NCI-H446 (cell line): ENCODE data around the gene EIF5B.
A peak's percentile ranks its signal among the peaks of the same experiment; 100 is the strongest.
"Not testable (repeated sequence)": the region's sequence is repeated elsewhere in the genome, so short reads cannot be mapped to it uniquely, and the experiment has no call there.

Source experiments
- DNase-seq, 2 experiments: peaks; one replicate each; lab custom pipeline; 2025; lab: John Stamatoyannopoulos, UW

The EIF5B gene, protein sequence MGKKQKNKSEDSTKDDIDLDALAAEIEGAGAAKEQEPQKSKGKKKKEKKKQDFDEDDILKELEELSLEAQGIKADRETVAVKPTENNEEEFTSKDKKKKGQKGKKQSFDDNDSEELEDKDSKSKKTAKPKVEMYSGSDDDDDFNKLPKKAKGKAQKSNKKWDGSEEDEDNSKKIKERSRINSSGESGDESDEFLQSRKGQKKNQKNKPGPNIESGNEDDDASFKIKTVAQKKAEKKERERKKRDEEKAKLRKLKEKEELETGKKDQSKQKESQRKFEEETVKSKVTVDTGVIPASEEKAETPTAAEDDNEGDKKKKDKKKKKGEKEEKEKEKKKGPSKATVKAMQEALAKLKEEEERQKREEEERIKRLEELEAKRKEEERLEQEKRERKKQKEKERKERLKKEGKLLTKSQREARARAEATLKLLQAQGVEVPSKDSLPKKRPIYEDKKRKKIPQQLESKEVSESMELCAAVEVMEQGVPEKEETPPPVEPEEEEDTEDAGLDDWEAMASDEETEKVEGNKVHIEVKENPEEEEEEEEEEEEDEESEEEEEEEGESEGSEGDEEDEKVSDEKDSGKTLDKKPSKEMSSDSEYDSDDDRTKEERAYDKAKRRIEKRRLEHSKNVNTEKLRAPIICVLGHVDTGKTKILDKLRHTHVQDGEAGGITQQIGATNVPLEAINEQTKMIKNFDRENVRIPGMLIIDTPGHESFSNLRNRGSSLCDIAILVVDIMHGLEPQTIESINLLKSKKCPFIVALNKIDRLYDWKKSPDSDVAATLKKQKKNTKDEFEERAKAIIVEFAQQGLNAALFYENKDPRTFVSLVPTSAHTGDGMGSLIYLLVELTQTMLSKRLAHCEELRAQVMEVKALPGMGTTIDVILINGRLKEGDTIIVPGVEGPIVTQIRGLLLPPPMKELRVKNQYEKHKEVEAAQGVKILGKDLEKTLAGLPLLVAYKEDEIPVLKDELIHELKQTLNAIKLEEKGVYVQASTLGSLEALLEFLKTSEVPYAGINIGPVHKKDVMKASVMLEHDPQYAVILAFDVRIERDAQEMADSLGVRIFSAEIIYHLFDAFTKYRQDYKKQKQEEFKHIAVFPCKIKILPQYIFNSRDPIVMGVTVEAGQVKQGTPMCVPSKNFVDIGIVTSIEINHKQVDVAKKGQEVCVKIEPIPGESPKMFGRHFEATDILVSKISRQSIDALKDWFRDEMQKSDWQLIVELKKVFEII

DNA sequence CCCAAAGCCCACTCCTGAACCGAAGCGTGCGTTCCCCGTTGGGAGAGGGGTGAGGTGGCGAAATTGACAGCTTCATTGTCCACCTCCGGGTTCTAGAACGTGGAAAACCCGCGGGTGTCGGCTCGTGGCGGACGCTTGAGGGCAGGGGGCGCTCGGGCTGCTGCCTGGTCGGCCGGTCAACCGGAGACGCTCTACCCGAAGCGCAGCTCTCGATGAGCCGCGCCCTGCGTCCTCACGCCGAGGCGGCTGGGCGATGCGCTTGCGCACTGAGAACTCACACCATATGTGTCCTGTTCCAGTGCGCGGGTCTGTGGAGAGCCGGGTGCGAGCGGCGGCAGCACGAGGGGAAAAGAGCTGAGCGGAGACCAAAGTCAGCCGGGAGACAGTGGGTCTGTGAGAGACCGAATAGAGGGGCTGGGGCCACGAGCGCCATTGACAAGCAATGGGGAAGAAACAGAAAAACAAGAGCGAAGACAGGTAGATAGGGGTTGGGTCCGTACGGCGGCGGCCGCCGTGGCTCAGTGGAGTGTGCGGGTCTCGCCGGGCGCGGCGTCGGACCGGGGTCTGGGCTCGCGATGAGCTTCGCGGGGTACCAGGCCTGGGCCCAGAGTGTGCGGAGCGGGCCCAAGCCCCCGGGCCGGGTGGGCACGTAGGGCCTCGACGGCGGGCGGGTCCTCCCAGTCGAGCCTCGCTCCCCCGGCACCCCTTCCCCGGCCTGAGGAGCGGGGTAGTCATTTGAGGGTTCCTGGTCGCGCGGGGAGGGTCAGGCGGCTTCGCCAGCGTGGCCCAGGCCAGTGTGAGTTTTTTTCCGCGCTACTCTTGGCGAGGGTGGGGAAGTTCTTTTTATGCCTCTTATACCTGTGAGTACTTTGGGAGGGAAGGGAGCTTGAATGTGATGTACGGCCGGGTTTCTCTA is at the start of gene EIF5B:
TSS of gene EIF5B (plus strand) at position 277 of the 916 bp plus-strand sequence. CDS start at position 443, 166 bp downstream.
- DNase-seq: peak; percentile 85 to 98

DNA sequence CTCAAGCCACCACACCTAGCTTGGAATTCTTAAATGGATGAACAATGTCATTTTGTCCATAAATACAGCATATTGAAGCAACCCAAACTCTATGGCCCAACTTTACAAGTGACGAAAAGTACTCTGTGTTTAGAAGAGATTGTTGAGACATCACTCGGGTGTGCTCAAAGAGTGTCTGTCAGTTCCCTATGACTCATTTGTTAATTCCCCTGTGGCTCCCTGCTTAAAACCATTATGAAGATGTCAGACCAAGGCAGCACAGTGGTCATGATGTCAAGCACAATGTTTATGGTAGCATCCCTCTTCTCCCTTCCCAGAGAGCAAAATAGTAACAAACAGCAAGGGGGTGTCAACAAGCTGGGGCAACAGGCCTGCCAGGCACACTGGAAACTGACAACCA is 39.2 kb upstream of the EIF5B start:
- no peak for DNase-seq

DNA sequence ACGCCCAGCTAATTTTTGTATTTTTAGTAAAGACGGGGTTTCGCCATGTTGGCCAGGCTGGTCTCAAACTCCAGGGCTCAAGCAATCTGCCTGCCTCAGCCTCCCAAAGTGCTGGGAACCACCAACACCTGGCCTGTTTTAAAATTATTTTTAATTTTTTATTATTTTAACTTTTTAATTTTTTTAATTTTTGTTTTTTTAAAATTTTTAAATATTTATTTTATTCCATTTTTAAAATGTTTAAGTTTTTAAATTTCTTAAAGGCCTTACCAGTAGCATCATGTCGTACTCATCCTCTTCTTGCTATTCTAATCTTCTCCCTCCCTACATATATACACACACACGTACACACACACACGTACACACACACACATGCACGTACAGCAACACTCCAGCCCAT is 37.6 kb upstream of the EIF5B start:
- no peak for DNase-seq

DNA sequence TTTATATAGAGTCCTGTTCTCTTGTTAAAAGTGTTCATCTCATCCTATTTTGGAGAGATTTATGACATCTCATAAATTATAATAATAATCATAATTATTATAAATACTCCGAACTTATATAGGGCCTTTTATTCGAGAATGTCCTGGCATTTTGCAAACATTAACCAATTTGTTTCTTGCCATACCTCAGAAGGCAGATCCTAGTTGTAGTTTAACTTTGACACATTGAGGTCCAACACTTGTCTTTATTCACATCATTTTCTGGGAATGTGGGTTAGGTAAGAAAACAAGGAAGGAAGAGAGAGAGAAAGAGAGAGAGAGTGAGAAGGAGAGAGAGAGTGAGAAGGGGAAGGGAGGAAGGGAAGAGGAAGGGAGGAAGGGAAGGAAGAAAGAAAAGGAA is 36.1 kb upstream of the EIF5B start, which contains the start of gene LYG1:
TSS of gene LYG1 (minus strand) at position 101 of the 400 bp plus-strand sequence. CDS start 5,527 bp downstream, outside the sequence.
- not testable (repeated sequence) for DNase-seq

DNA sequence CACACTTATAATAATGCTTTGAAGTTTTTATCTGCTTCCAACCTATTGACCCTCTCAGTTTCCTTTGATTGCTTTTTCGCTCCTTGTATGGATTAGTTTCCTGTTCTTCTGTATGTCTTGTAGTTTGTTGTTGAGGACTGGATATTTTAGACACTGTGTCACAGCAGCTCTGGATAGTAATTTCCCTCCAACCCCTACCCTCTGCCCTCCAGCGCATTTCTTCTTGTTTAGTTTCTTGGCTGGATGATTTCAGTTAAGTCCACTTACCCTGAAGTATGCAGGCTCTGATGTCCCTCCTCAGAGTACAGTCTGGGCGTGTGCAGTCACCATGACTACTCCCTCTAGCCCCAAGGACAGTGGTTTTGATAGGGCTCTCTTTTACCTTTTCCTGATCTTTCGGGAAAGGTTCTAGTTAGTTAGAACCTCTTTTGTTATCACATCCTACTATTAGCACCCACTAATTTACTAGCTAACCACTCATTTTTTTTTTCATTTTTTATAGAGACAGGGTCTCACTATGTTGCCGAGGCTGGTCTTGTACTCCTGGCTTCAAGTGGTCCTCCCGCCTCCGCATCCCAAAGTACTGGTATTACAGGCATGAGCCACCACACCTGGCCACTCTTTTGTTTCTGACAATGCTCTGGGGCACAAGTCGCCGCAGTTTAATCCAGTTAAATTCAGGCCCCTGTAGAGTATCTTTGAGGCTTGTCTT is 19.9 kb upstream of the EIF5B start:
- no peak for DNase-seq

DNA sequence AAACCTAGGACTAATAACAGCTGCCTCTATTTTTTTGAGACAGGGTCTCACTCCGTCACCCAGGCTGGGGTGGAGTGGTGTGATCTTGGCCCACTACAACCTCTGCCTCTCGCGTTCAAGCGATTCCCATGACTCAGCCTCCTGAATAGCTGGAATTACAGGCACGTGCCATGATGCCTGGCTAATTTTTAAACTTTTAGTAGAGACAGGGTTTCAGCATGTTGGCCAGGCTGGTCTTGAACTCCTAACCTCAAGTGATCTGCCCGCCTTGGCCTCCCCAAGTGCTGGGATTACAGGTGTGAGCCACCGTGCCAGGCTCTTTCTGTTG is 19.4 kb upstream of the EIF5B start:
- not testable (repeated sequence) for DNase-seq

DNA sequence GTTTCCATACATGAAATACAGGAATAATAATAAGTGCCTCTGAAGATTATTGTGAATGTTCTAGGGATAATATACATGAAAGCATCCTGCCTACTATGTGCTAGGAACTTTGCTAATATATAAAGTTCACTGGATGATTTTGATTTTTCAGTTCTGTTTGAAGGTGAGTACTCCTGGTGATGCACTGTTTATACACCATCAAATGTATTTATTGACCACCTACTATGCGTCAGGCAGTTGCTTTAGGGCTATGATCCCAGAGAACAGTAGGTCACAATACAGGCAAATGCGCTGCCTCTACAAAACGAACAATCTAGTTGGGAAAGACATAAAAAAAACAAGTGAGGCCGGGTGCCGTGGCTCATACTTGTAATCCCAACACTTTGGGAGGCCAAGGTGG is 11.8 kb upstream of the EIF5B start:
- DNase-seq: no peak

DNA sequence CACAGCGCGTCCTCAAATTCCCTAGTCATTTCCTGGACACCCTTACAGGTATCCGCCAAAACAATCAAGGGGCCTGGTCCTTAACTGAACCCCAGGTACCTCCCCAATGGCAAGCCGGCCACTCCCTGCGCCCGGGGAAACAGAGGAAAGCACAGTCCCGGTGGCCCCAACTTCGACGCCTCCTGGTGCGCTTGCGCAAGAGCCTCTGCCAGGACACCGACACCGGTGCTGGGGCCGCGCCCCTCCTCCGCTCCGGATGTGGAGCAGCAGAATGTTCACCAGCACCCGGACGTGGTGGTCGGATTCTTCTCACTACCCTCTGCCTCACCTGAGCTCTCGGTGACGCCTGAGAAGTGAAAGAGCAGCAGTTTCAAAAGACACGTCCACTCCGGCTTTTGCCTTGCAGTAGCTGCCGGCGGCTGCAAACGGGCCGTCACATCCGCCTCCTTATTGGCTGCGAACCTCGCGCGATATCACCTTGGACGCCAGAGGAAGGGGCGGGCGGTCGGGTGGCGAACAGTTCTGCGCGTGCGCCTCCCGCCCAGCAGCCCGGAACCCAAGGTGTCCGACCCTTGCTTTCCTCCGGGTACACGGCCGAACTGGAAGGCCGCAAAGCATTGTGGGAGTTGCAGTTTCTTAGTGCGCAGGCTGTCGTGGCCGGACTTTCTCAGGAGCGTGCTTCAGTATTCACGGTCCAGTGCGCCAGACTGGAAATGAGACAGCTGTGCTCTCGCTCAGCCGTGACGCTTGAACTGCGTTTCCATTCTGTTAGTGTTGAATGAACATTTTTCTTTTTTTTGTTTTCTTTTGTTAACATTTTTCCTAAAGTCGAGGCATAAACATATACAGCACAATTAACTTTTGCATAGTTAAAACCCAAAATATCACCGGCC is 1.0 kb upstream of the EIF5B start, which contains the start of gene TXNDC9:
TSS of gene TXNDC9 (minus strand) at position 423 of the 893 bp plus-strand sequence. CDS start 3,123 bp downstream, outside the sequence.
- peak; percentile 99 for DNase-seq

DNA sequence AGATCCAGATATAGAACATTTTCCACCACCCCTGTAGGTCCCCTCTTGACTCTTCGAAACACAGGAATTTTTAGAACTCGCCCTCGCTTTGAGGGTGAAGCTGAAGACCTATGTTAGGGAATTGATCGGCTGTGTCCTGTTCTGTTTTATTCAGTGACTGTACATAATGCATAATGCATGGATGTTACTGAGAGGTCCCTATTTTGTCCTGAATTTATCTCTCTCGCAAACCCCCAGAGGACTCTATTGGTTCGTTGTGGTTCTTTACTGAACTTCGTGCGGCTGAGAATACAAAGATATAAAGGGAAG is 431 bp upstream of the EIF5B start:
- DNase-seq: no peak

DNA sequence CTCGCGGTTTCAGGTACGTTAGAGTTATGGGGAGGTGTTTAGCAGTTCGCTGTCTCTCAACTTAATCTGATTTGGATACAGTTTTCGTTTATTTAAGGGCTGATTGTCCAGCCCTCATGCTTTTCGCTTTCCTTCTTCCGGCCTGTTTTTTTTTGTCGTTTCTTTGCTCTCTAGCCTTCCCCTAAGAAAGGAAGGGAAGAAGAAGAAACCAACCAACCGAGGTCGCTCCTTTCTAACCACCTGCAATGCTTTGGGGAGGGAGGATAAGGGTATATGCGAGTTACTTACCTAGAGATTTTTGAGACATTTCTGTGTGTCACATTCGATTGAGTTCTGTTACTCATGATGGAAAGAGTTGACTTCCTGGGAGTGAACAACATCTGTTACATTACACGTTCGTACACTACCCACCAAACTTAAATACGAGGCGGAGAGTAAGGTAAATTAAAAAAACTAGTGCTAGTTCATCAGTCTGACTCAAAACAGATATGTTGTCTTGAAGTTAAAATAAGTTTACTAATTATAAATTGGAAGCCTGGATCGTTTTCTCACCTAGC is 918 bp downstream of the EIF5B start:
- DNase-seq: no peak

DNA sequence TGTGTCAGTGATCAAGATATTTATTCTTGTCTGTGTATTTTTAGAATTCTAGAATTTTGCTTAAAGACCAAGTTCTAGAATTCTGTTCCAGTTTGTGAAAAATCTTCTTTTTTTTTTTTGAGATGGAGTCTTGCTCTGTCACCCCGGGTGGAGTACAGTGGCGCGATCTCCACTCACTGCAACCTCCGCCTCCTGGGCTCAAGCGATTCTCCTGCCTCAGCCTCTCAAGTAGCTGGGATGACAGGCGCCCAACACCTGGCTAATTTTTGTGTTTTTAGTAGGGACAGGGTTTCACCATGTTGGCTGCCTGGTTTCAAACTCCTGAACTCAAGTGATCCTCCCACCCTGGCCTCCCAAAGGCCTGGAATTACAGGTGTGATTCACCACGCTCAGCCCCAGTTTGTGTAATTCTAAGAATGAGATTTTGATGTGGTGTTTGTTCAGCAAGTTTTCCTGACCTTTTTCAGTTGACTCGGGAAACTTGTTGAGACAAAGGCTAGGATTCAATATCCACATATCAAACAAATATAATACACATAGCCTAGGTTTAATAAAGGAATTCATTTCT is 3.6 kb downstream of the EIF5B start:
- DNase-seq: no peak

DNA sequence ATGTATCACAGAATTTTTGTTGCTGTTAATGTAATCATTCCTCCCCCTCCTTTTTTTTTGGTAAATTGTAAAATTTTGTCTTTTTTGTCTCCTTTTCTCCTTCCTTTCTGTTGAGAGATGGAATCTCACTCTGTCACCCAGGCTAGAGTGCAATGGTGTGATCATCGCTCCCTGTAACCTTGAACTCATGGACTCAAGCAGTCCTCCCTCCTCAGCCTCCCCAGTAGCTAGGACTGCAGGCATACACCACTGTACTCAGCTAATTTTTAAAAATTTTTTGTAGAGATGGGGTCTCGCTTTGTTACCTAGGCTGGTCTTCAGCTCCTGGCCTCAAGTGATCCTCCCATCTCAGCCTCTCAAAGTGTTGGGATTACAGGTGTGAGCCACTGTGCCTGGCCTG is 5.3 kb downstream of the EIF5B start:
- DNase-seq: no peak

DNA sequence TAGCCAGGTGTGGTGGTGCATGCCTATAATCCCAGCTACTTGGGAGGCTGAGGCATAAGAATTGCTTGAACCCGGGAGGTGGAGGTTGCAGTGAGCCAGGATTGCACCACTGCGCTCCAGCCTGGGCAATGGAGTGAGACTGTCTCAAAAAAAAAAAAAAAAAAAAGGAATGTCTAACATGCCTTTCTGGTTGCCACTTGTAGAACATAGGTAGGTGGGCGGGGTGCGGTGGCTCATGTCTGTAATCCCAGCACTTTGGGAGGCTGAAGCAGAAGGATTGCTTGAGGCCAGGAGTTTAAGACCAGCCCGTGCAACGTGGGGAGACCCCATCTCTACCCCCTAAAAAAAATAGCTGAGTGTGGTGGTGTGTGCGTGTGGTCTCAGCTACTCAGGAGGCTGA is 8.3 kb downstream of the EIF5B start:
- DNase-seq: not testable (repeated sequence)

DNA sequence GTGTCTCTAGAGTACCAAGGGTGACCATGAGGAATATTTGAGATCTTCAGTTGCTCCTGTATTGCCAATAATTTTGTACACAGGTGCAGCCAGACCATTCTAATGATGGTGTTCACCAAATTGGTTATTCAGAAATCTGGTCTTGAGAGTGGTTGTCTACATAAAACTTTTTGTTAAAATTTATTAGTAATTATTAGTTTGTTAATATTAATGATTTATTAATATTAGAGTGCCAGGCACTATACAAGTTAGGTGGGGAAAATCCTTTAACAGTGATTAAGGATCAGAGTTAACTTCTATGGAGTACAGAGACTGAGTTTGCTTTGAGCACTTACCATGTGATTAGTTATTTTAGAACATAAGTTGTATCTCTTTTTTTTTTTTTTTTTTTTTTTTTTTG is 9.0 kb downstream of the EIF5B start:
- no peak for DNase-seq

DNA sequence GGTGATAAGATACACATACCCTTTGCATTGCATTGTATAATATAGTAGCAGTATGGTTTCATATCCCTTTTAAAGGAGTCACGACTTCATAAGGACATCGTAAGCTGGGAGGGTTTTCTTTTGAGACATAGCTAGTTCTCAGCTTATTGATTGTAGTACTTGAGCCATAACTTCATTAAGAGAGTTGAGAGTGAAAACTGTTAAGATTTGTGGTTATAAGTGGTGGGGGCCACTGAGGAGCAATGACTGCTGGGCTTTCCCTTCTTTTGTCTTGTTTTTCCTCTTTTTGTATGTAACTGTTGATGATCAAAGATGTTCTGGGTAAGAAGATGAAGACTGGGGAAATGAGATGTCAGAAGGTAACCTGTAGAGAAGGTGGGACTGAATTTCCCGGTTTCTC is 11.0 kb downstream of the EIF5B start:
- no peak for DNase-seq

DNA sequence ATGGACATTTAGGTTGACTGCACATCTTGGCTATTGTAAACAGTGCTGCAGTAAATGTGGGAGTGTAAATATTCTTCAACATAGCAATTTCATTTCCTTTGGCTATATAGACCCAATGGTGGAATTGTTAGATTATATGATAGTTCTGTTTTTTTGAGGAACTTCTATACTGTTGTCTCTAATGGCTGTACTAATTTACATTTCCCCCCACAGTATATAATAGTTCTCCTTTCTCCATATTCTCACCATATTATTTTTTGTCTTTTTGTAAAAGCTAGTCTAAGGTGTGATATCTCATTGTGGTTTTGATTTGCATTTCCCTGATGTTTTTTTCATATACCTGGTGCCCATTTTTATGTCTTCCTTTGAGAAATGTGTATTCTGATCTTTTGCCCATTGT is 13.0 kb downstream of the EIF5B start:
- DNase-seq: no peak

DNA sequence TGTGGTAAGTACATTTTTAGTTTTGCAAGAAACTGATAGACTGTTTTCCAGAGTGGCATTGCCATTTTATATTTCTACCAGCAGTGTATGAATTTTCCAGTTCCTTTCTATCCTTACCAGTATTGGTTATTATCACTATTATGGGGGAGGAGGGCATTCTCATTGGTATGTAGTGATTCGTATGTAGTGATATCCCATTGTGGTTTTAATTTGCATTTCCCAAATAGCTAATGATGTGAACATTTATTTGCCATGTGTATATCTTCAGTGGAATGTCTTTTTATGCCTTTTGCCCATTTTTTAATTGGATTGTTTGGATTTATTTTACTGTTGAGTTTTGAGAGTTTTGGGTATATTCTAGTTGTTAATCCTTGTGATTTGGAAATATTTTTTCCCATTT is 16.9 kb downstream of the EIF5B start:
- DNase-seq: no peak

DNA sequence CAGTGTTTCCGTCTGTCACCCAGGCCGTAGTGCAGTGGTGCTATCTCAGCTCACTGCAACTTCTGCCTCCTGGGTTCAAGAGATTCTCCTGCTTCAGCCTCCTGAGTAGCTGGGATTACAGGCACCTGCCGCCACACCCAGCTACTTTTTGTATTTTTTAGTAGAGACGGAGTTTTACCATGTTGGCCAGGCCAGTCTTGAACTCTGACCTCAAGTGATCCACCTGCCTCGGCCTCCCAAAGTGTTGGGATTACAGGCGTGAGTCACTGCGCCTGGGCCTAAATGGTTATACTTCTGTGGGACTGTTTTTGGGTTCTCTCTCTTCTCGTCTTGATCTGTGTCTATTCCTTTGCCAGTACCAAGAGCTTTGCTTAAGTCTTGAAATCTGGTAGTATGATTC is 17.6 kb downstream of the EIF5B start:
- not testable (repeated sequence) for DNase-seq

DNA sequence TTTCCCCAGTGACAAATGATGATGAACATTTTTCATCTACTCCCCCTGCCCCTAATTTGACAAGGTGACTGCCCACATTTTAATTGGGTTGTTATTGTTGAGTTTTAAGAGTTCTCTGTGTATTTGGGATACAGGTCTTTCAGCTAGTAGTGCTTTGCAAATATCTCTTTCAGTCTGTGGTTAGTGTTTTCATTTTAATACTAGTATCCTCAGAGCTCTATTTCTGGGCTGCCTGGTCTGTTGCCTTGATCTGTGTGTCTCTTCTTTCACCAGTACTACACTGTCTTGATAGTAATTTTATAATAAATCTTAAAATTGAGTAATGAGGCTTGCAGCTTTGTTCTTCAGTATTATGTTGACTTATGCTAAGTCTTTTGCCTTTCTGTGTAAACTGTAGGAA is 19.7 kb downstream of the EIF5B start:
- DNase-seq: no peak
